Measurements from ENCODE around the gene PLEKHD1.

DNA sequence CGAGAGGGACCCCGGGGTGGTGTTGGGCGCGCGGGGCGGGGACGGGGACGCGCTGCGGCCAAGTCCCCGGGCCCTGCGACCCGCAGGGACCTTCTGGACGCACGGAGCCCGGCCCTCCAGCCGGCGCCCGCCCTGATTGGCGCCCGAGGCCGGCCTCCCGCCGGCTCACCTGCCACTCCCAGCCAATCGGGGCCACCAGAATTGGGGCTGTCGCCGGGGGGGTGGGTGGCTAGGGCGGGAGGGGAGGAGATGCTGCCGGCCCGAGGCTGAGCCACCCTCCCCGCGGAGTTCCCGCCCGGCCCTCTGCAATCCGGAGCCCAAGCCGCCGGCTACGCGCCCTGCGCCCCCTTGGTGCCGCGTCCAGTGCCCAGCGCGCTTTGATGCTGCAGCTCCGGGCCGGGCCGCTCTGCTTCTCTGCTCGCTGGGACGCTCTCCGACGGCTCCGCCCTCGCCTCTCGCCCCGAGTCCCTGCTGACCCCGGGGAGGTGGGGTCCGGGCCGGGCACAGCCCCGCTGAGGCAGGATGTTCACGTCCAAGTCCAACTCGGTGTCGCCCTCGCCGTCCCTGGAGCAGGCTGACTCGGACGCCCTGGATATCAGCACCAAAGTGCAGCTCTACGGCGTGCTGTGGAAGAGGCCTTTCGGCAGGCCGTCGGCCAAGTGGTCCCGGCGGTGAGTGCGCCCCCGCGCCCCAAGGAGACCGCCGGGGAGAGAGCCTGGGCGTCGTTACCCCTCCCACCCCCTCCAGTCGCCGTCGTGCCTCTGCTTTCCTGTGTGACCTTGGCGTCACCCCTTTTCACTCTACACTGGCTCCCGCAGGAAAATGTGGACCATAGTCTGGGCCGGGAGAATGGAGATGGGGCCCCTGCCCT lies at the start of gene PLEKHD1:
- TF ChIP-seq, protein P1, sequence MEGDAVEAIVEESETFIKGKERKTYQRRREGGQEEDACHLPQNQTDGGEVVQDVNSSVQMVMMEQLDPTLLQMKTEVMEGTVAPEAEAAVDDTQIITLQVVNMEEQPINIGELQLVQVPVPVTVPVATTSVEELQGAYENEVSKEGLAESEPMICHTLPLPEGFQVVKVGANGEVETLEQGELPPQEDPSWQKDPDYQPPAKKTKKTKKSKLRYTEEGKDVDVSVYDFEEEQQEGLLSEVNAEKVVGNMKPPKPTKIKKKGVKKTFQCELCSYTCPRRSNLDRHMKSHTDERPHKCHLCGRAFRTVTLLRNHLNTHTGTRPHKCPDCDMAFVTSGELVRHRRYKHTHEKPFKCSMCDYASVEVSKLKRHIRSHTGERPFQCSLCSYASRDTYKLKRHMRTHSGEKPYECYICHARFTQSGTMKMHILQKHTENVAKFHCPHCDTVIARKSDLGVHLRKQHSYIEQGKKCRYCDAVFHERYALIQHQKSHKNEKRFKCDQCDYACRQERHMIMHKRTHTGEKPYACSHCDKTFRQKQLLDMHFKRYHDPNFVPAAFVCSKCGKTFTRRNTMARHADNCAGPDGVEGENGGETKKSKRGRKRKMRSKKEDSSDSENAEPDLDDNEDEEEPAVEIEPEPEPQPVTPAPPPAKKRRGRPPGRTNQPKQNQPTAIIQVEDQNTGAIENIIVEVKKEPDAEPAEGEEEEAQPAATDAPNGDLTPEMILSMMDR (IDR thresholded peaks at IDR 0.05; ENCODE audit: low read depth, low read length, poor library complexity, severe bottlenecking): no peak
- no peak for TF ChIP-seq EZH2phosphoT487 (IDR thresholded peaks at IDR 0.05; ENCODE audit: borderline replicate concordance, low read length)
